Endothelial cell of umbilical vein (primary cell): ENCODE data around the gene GPR61. TPM values are rescaled to one million over a fixed set of nuclear protein-coding genes. Genes with fewer than 3 reads are reported as not detected.

Experiments
- BruUV-seq: library from RNA; stranded (reverse); fragments of 400-500 nt; replicated peaks from 2 replicates; lab custom pipeline; 2021; lab: Mats Ljungman, UMichigan
- CTCF ChIA-PET: fragments of 300-600, 350-600 bp; sonication (Branson Sonifier 250); formaldehyde crosslinking; loops from one replicate; lab custom pipeline; 2021; ENCODE audit warnings: antibody characterized with exemption, inconsistent platforms; lab: Charles Lee
- POLR2A ChIA-PET: fragments of 300-600, 350-600 bp; sonication (Branson Sonifier 250); formaldehyde crosslinking; loops from one replicate; lab custom pipeline; 2021; ENCODE audit warnings: antibody characterized with exemption, inconsistent platforms; lab: Charles Lee
- DNase-seq: peaks from one replicate; pipeline ENCODE4 v3.0.0-alpha.2; 2011; ENCODE audit warnings: low read depth, low spot score
- FAIRE-seq: peaks from 2 replicates; lab custom pipeline; 2011; peaks lifted over from hg19 to GRCh38; lab: Jason Lieb, UNC
- H2AFZ ChIP-seq: 2 replicates; pipeline ENCODE4 v1.6.0; 2012; ENCODE audit warnings: low read depth, low read length, control low read depth, inconsistent platforms
- H3K27ac ChIP-seq: 2 replicates; pipeline ENCODE4 v1.5.1; 2011; ENCODE audit warnings: low read depth, mild to moderate bottlenecking, control low read depth, low read length, moderate library complexity; ENCODE audit not compliant: insufficient read depth
- H3K27me3 ChIP-seq, 2 experiments: 2 replicates each; pipeline versions ENCODE4 v1.6.0 to v1.6.1; 2011; ENCODE audit warnings: low read length in 2 of 2, mixed read lengths in 1 of 2; ENCODE audit not compliant: control insufficient read depth in 2 of 2, insufficient read depth in 2 of 2
- H3K36me3 ChIP-seq, 2 experiments: 2 replicates in 1 of 2; 3 replicates in 1 of 2; pipeline ENCODE4 v1.5.1; 2011; ENCODE audit warnings: low read length in 2 of 2, mild to moderate bottlenecking in 1 of 2, moderate library complexity in 1 of 2; ENCODE audit not compliant: control insufficient read depth in 2 of 2, insufficient read depth in 2 of 2; ENCODE audit errors: extremely low read depth in 1 of 2
- H3K4me1 ChIP-seq: 3 replicates; pipeline ENCODE4 v1.5.1; 2011; ENCODE audit warnings: mild to moderate bottlenecking, low read length; ENCODE audit not compliant: control insufficient read depth, insufficient read depth; ENCODE audit errors: extremely low read depth
- H3K4me2 ChIP-seq: 2 replicates; pipeline ENCODE4 v1.6.1; 2011; ENCODE audit warnings: low read length, control low read depth, mixed read lengths; ENCODE audit not compliant: insufficient read depth
- H3K4me3 ChIP-seq, 3 experiments: fragments of 200-600 bp in 1 of 3; sonication (generic), shearing (Covaris generic) in 1 of 3; replicated peaks in 1 of 3; 2 replicates each; pipeline ENCODE4 v1.5.1; 2011 to 2016; ENCODE audit warnings: control low read depth in 3 of 3, low read length in 3 of 3, mild to moderate bottlenecking in 2 of 3, inconsistent platforms in 1 of 3, low read depth in 1 of 3, moderate library complexity in 1 of 3; ENCODE audit not compliant: insufficient read depth in 1 of 3
- H3K79me2 ChIP-seq: 2 replicates; pipeline ENCODE4 v1.6.0; 2012; ENCODE audit warnings: low read length, inconsistent platforms; ENCODE audit not compliant: control insufficient read depth, insufficient read depth
- H3K9ac ChIP-seq: replicated peaks from 2 replicates; pipeline ENCODE3; 2011; ENCODE audit warnings: low read length, control low read depth; ENCODE audit not compliant: insufficient read depth; ENCODE audit errors: extremely low read depth
- H3K9me1 ChIP-seq: replicated peaks from 3 replicates; pipeline ENCODE4 v1.6.0; 2011; ENCODE audit warnings: mild to moderate bottlenecking, low read length; ENCODE audit not compliant: control insufficient read depth, insufficient read depth; ENCODE audit errors: extremely low read depth
- H3K9me3 ChIP-seq: replicated peaks from 2 replicates; pipeline ENCODE4 v1.5.1; 2012; ENCODE audit warnings: low read length, inconsistent platforms; ENCODE audit not compliant: control insufficient read depth, insufficient read depth
- H4K20me1 ChIP-seq: replicated peaks from 2 replicates; pipeline ENCODE3; 2011; ENCODE audit warnings: mild to moderate bottlenecking, low read length; ENCODE audit not compliant: control insufficient read depth, insufficient read depth; ENCODE audit errors: extremely low read depth
- CTCF ChIP-seq, 2 donors: IDR thresholded peaks; 1 replicate in 1 of 2; 2 replicates in 1 of 2; pipeline ENCODE4 v1.5.1; 2011; ENCODE audit warnings: low read length in 2 of 2, mild to moderate bottlenecking in 2 of 2, moderate library complexity in 2 of 2, control low read depth in 1 of 2, inconsistent platforms in 1 of 2, low read depth in 1 of 2; ENCODE audit not compliant: insufficient read depth in 1 of 2; ENCODE audit errors: extremely low read depth in 1 of 2
- EZH2 ChIP-seq: IDR thresholded peaks from 2 replicates; pipeline ENCODE4 v1.6.1; 2012; ENCODE audit warnings: borderline replicate concordance, low read depth, mild to moderate bottlenecking, moderate library complexity, low read length, inconsistent platforms; ENCODE audit not compliant: severe bottlenecking
- FOS ChIP-seq: IDR thresholded peaks from 2 replicates; pipeline ENCODE4 v1.6.1; 2011; ENCODE audit warnings: mild to moderate bottlenecking, low read length, moderate library complexity, borderline replicate concordance; ENCODE audit not compliant: insufficient read depth
- GATA2 ChIP-seq: IDR thresholded peaks from 2 replicates; pipeline ENCODE4 v1.7.0; 2011; ENCODE audit warnings: low read depth, mild to moderate bottlenecking, moderate library complexity, mixed read lengths, low read length; ENCODE audit not compliant: insufficient read length, insufficient read depth
- JUN ChIP-seq: IDR thresholded peaks from 2 replicates; pipeline ENCODE4 v1.6.1; 2011; ENCODE audit warnings: borderline replicate concordance, low read depth; ENCODE audit not compliant: insufficient read length, insufficient read depth
- MAX ChIP-seq: IDR thresholded peaks from 2 replicates; pipeline ENCODE4 v1.6.1; 2011; ENCODE audit not compliant: insufficient read depth, insufficient read length
- MYC ChIP-seq: IDR thresholded peaks from one replicate; pipeline ENCODE4 v1.6.1; 2011; ENCODE audit warnings: mild to moderate bottlenecking, low read depth, low read length
- POLR2A ChIP-seq: IDR thresholded peaks from 2 replicates; pipeline ENCODE4 v1.6.1; 2012; ENCODE audit warnings: low read depth, mild to moderate bottlenecking, control low read depth, low read length
- POLR2AphosphoS5 ChIP-seq: IDR thresholded peaks from 2 replicates; pipeline ENCODE4 v1.6.1; 2012; ENCODE audit warnings: low read depth, mild to moderate bottlenecking, control low read depth, low read length, moderate library complexity; ENCODE audit not compliant: insufficient read depth
- dilution Hi-C: fragments of 300-500 bp; cut with MboI; formaldehyde crosslinking; loops from one replicate; pipeline ENCODE4 v1.15.0; 2019; ENCODE audit warnings: low sequenced_read_pairs; ENCODE audit not compliant: extremely low pct_ligation_motif_present
- intact Hi-C: fragments of 100-400 bp; cut with micrococcal nuclease; formaldehyde crosslinking; loops from one replicate; pipeline ENCODE4 v1.10.0; 2022
- polyA plus RNA-seq, 4 experiments: library from polyadenylated mRNA; depleted of rRNA in 3 of 4; stranded (reverse) in 3 of 4; unstranded in 1 of 4; fragments of >200 nt; gene quantifications; 2 replicates each; pipeline versions ENCODE4 v1.2.1 to v1.2.3, GENCODE V29; 2011 to 2012; ENCODE audit warnings: missing spikeins in 1 of 4
- total RNA-seq: library from RNA; stranded (reverse); gene quantifications from 2 replicates; pipeline ENCODE4 v1.2.3, GENCODE V29; 2021

The GPR61 gene
- total and polyA plus RNA-seq, 2 donors (not counting 3 experiments of a cell fraction or from before 2014, with no cell fraction given): not detected

GRCh38 chr1:109528712-109529111 is 11.0 kb upstream of the GPR61 start:
- H3K27me3 ChIP-seq: peaks cover 2 to 13% of the 10 kb centered on the region in 2 experiments
- CTCF ChIA-PET: interaction anchor here (18.7 kb wide), 1 partner anchor 29 kb away, joined by 955 read pairs; the partner anchor contains the start of genes AMIGO1 and CYB561D1
- no peaks in the 10 kb centered on the region for H3K36me3 ChIP-seq
- no TSS peak for BruUV-seq
- peaks cover 4% of the 10 kb centered on the region for H3K4me1 ChIP-seq
- no peak overlapping the region for H3K4me2 ChIP-seq
- no peaks in the 10 kb centered on the region for H3K79me2 ChIP-seq
- no peak overlapping the region for H3K27ac ChIP-seq
- POLR2A ChIA-PET: no interaction called here
- no peaks in the 10 kb centered on the region for H3K9me3 ChIP-seq
- H4K20me1 ChIP-seq: no peaks in the 10 kb centered on the region
- H3K4me3 ChIP-seq: no peak overlapping the region
- FAIRE-seq: no peak
- no peak overlapping the region for H3K9ac ChIP-seq
- no peaks in the 10 kb centered on the region for H3K9me1 ChIP-seq
- dilution Hi-C loops: no loop called here
- no peak overlapping the region for H2AFZ ChIP-seq
- TF ChIP-seq GATA2 (no peak), EZH2 (no peak), MYC (no peak)
- no peak for DNase-seq
- intact Hi-C loops: no loop called here

DNA sequence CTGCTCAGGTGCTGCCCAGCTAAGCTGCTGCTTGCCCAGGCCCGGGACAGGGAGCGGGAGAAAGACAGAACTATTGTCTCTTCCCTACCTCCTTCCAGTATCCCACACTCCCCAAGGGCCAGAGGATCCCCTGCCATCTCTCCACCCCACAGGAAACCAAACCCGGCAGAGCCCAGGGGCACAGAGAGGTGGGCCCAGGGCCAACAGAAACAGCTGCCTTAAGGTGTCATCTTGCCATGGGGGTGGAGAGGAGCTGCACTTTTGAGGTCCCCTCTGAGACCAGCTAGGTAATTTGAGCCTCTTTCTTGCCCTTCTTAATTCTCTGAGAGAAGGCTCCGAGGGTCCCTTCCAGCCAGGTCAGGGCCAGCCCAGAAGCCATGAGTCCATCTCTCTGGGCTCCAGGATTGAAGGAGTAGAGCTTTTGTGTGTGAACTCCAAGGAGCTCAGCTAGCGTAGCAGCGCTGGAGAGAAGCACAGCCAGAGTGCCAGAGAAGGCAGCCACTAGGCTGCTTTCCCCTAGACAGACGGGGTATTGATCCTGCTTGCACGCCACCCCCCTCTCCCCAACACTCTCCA is 9.7 kb upstream of the GPR61 start:
- Histone ChIP-seq H3K4me3 (no peak overlapping the region), H3K79me2 (no peaks in the 10 kb centered on the region), H3K27ac (no peak overlapping the region), H3K9me3 (no peaks in the 10 kb centered on the region), H3K4me1 (peaks cover 4% of the 10 kb centered on the region), H3K36me3 (no peaks in the 10 kb centered on the region), H3K9me1 (no peaks in the 10 kb centered on the region), H3K27me3 (peaks cover 2 to 10% of the 10 kb centered on the region in 2 experiments), H2AFZ (no peak overlapping the region), H3K9ac (no peak overlapping the region), H3K4me2 (no peak overlapping the region), H4K20me1 (no peaks in the 10 kb centered on the region)
- no TSS peak for BruUV-seq
- TF ChIP-seq MYC: no peak
- TF ChIP-seq EZH2: no peak
- no peak for TF ChIP-seq FOS
- no peak for TF ChIP-seq MAX
- no peak for TF ChIP-seq POLR2A
- TF ChIP-seq CTCF (IDR thresholded peaks at IDR 0.05; ENCODE audit: extremely low read depth in 1 of 2, insufficient read depth in 1 of 2, low read depth in 1 of 2, low read length in 2 of 2): no peak
- TF ChIP-seq POLR2AphosphoS5: no peak
- no peak for TF ChIP-seq JUN
- no peak for TF ChIP-seq GATA2
- ChIA-PET CTCF (interaction anchor here (0.7 to 18.7 kb wide), 9 partner anchors 8 to 455 kb away, joined by 3 to 955 read pairs (median 4); partner anchors contain the start of genes AHCYL1, AMIGO1 and CYB561D1), POLR2A (no interaction called here)
- dilution Hi-C loops: no loop called here
- intact Hi-C loops: no loop called here
- FAIRE-seq (no peak), DNase-seq (no peak)
